MM.1S (cell line): ENCODE data around the gene ZNF236.
"Not testable (repeated sequence)": the region's sequence is repeated elsewhere in the genome, so short reads cannot be mapped to it uniquely, and the experiment has no call there.

Experiments used
- DNase-seq: peaks from one replicate; pipeline ENCODE4 v3.0.0-alpha.2; 2015
- H2AFZ ChIP-seq: fragments of 300-600 bp; sonication (generic); 2 replicates; pipeline ENCODE4 v1.6.0; 2016; ENCODE audit warnings: antibody characterized with exemption, low read length
- H3F3A ChIP-seq: fragments of 300-600 bp; sonication (generic); 2 replicates; pipeline ENCODE4 v1.6.1; 2016; ENCODE audit warnings: mild to moderate bottlenecking, antibody characterized with exemption, low read length, moderate library complexity, mixed read lengths; ENCODE audit not compliant: insufficient read depth
- H3K27ac ChIP-seq: fragments of 300-600 bp; sonication (generic); 2 replicates; pipeline ENCODE4 v1.5.1; 2016; ENCODE audit warnings: mild to moderate bottlenecking, low read length
- H3K27me3 ChIP-seq: fragments of 300-600 bp; sonication (generic); replicated peaks from 2 replicates; pipeline ENCODE4 v1.6.0; 2016; ENCODE audit warnings: low read length; ENCODE audit not compliant: insufficient read depth
- H3K36me3 ChIP-seq: fragments of 300-600 bp; sonication (generic); replicated peaks from 2 replicates; pipeline ENCODE4 v1.6.1; 2016; ENCODE audit warnings: mild to moderate bottlenecking, low read length, mixed read lengths; ENCODE audit not compliant: insufficient read depth
- H3K4me1 ChIP-seq: fragments of 300-600 bp; sonication (generic); 2 replicates; pipeline ENCODE4 v1.6.1; 2016; ENCODE audit warnings: low read length, mixed read lengths
- H3K4me2 ChIP-seq: fragments of 300-600 bp; sonication (generic); 2 replicates; pipeline ENCODE4 v1.6.0; 2016; ENCODE audit warnings: low read depth, low read length
- H3K4me3 ChIP-seq: fragments of 300-600 bp; sonication (generic); 2 replicates; pipeline ENCODE4 v1.5.1; 2016; ENCODE audit warnings: low read length, mixed read lengths
- H3K79me2 ChIP-seq: fragments of 300-600 bp; sonication (generic); 2 replicates; pipeline ENCODE4 v1.6.1; 2016; ENCODE audit warnings: mixed run types, low read length, mixed read lengths
- H3K9ac ChIP-seq: fragments of 300-600 bp; sonication (generic); 2 replicates; pipeline ENCODE4 v1.6.1; 2016; ENCODE audit warnings: low read length, mixed read lengths
- H3K9me2 ChIP-seq: fragments of 300-600 bp; sonication (generic); replicated peaks from 2 replicates; pipeline ENCODE4 v1.6.1; 2016; ENCODE audit warnings: mild to moderate bottlenecking, low read length, mixed read lengths; ENCODE audit not compliant: insufficient read depth
- H3K9me3 ChIP-seq: fragments of 300-600 bp; sonication (generic); replicated peaks from 2 replicates; pipeline ENCODE4 v1.6.1; 2016; ENCODE audit warnings: mild to moderate bottlenecking, low read length, mixed read lengths; ENCODE audit not compliant: insufficient read depth
- H4K20me1 ChIP-seq: fragments of 300-600 bp; sonication (generic); 2 replicates; pipeline ENCODE4 v1.6.1; 2016; ENCODE audit warnings: mild to moderate bottlenecking, low read length, moderate library complexity, mixed read lengths; ENCODE audit not compliant: insufficient read depth
- EZH2 ChIP-seq: fragments of 300-600 bp; sonication (generic); optimal IDR thresholded peaks from 2 replicates; pipeline ENCODE3; 2017; ENCODE audit warnings: low read depth, mild to moderate bottlenecking, antibody characterized with exemption, low read length, mixed read lengths
- EZH2phosphoT487 ChIP-seq: fragments of 300-600 bp; sonication (generic); IDR thresholded peaks from 2 replicates; pipeline ENCODE4 v1.6.1; 2018; ENCODE audit warnings: antibody characterized with exemption, low read length
- TF ChIP-seq, protein P1 (sequence below): fragments of 300-600 bp; sonication (generic); IDR thresholded peaks from 2 replicates; pipeline ENCODE4 v1.5.1; 2016; ENCODE audit warnings: antibody characterized with exemption, low read length, mixed read lengths

The ZNF236 gene

DNA sequence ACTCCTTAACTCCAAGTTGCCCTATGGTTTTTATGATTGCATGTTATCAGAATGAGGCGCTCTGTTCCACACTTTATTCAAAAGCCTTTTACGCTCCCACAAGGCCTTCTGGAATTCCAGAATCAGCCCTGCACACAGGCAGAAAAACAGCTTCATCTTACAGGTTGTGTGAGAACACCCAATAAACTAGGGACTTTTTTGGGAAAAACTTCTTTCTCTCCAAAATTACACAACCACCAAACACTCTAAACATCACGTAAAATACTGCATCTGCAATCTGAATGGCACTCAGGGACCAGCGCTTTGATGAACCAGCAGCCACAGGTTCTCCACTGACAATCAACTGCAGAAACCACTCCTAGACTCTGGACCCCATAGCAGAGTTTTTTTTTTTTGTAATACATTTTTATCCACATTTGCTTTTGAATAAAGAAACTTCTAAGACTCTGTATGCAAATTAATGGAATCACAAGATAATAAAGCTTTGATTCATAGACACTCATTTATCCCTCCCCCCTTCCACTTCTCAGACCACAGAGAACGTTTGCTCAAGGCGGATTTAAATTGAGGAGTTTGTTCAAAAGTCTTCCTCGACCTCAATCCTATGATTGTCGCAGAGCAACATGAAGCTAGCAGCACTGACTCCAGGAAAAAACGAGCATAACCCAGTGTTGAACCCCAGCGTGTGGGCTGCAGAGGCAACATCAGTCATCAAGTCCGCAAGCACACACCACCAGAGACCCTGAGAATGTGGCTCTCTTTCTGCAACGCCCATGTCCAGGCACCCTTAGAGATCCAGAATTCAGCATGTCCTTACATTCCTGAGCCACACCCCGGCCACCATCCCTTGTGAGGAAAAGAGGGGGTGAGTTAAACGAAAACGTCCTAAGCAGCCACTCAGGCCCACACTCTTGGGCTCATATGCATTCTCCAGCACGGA, 193.7 kb downstream of the ZNF236 start:
- no peak overlapping the region for H3K4me3 ChIP-seq
- H3K4me1 ChIP-seq, result no peaks in the 10 kb centered on the region
- H3K79me2 ChIP-seq, result no peaks in the 10 kb centered on the region
- H4K20me1 ChIP-seq, result no peaks in the 10 kb centered on the region
- no peaks in the 10 kb centered on the region for H3K36me3 ChIP-seq
- no peak overlapping the region for H2AFZ ChIP-seq
- H3K9me3 ChIP-seq, result no peaks in the 10 kb centered on the region
- no peaks in the 10 kb centered on the region for H3K9me2 ChIP-seq
- no peaks in the 10 kb centered on the region for H3K27me3 ChIP-seq
- TF ChIP-seq EZH2phosphoT487, result no peak
- TF ChIP-seq, protein P1, sequence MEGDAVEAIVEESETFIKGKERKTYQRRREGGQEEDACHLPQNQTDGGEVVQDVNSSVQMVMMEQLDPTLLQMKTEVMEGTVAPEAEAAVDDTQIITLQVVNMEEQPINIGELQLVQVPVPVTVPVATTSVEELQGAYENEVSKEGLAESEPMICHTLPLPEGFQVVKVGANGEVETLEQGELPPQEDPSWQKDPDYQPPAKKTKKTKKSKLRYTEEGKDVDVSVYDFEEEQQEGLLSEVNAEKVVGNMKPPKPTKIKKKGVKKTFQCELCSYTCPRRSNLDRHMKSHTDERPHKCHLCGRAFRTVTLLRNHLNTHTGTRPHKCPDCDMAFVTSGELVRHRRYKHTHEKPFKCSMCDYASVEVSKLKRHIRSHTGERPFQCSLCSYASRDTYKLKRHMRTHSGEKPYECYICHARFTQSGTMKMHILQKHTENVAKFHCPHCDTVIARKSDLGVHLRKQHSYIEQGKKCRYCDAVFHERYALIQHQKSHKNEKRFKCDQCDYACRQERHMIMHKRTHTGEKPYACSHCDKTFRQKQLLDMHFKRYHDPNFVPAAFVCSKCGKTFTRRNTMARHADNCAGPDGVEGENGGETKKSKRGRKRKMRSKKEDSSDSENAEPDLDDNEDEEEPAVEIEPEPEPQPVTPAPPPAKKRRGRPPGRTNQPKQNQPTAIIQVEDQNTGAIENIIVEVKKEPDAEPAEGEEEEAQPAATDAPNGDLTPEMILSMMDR, result no peak
- no peak for TF ChIP-seq EZH2
- H3F3A ChIP-seq, result no peaks in the 10 kb centered on the region
- H3K27ac ChIP-seq, result no peak overlapping the region
- no peak for DNase-seq
- H3K4me2 ChIP-seq, result no peak overlapping the region
- H3K9ac ChIP-seq, result no peak overlapping the region

DNA sequence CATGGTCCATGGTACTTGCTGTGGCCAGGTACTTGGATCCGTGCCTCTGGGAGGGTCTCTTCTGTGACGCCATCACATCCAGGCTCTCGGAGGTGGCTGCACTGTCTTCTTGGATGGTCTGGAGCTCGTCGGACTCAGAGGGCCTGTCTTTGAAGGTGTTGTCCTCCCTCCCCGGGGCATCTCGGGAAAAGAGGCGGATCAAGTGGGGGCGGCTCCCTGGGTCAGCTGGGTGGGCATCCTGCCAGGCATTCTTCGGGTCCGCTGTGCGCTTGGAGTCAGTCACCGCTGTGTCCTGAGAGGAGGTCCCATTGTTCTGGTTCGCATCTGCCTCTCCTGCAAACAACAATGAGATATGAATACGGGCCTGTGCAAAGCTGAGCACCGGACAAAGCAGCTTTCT, 194.6 kb downstream of the ZNF236 start:
- Histone ChIP-seq H3K4me2 (no peak overlapping the region), H4K20me1 (no peaks in the 10 kb centered on the region), H3K27me3 (no peaks in the 10 kb centered on the region), H3K36me3 (no peaks in the 10 kb centered on the region), H3K4me1 (no peaks in the 10 kb centered on the region), H3K9me2 (no peaks in the 10 kb centered on the region), H3K9me3 (no peaks in the 10 kb centered on the region), H3K9ac (no peak overlapping the region), H3K4me3 (no peak overlapping the region), H2AFZ (no peak overlapping the region), H3F3A (no peaks in the 10 kb centered on the region), H3K27ac (no peak overlapping the region), H3K79me2 (no peaks in the 10 kb centered on the region)
- TF ChIP-seq EZH2 (no peak), EZH2phosphoT487 (no peak)
- TF ChIP-seq, protein P1, result no peak
- no peak for DNase-seq

DNA sequence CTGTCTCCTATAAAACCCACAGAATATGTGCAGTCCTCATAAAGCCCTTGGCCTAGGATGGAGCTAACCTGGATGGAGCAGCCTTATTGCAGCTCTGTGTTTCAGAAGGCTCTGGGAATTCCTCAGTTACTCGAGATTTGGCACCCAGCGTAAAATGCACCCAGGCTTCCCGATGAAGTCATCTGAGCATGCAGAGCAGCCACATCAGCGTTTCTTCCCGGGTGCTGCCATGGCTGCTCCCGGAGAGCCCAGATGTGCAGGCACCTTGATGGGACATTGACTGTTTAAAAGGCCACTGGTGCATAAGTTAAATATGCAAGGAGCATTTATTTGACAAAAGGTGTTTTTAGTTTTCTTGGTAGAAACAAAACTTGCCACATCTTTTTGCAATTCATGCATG, 195.0 kb downstream of the ZNF236 start:
- no peaks in the 10 kb centered on the region for H3K79me2 ChIP-seq
- no peaks in the 10 kb centered on the region for H4K20me1 ChIP-seq
- no peak for TF ChIP-seq EZH2phosphoT487
- TF ChIP-seq EZH2, result no peak
- TF ChIP-seq, protein P1, result no peak
- no peaks in the 10 kb centered on the region for H3F3A ChIP-seq
- no peak overlapping the region for H3K9ac ChIP-seq
- H3K4me3 ChIP-seq, result no peak overlapping the region
- no peak overlapping the region for H2AFZ ChIP-seq
- H3K27ac ChIP-seq, result no peak overlapping the region
- no peaks in the 10 kb centered on the region for H3K27me3 ChIP-seq
- no peak for DNase-seq
- no peaks in the 10 kb centered on the region for H3K9me2 ChIP-seq
- H3K36me3 ChIP-seq, result no peaks in the 10 kb centered on the region
- no peaks in the 10 kb centered on the region for H3K4me1 ChIP-seq
- no peaks in the 10 kb centered on the region for H3K9me3 ChIP-seq
- H3K4me2 ChIP-seq, result no peak overlapping the region

DNA sequence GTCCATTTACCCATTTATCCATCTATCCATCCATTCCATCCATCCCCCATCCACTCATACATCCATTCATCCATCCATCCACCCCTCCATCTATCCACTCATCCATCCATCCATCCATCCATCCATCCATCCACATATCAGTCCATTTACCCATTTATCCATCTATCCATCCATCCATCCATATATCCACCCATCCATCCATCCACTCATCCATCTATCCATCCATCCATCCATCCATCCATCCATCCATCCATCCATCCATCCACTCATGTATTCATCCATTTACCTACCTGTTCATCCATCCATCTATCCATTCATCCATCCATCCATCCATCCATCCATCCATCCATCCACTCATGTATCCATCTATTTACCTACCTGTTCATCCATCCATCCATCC, 196.3 kb downstream of the ZNF236 start:
- not testable (repeated sequence) for H3K4me1 ChIP-seq, H3F3A ChIP-seq, H3K79me2 ChIP-seq, H3K4me2 ChIP-seq, H2AFZ ChIP-seq, H3K27ac ChIP-seq, H3K4me3 ChIP-seq, H3K9me2 ChIP-seq, H4K20me1 ChIP-seq, H3K27me3 ChIP-seq, H3K36me3 ChIP-seq, H3K9me3 ChIP-seq, DNase-seq, H3K9ac ChIP-seq
